Measurements from ENCODE around the gene CHST15.
A peak's percentile ranks its signal among the peaks of the same experiment; 100 is the strongest.

Gene CHST15

GRCh38 chr10:124025660-124026588 is 67.5 kb downstream of the CHST15 start:
- TF ChIP-seq CTCF (IDR thresholded peaks at IDR 0.05; ENCODE audit: insufficient read depth, low read length, missing control alignments) = peak; percentile 13
- no peak for DNase-seq (ENCODE audit: low read depth, low spot score)
- ChIA-PET CTCF (interaction anchor here (1.2 to 1.4 kb wide), 2 partner anchors 363 to 378 kb away, joined by 3 to 7 read pairs; no protein-coding TSS in a partner anchor), POLR2A (no interaction called here)
- no peak overlapping the region for H3K4me3 ChIP-seq (ENCODE audit: low read depth, low read length)

- ChIA-PET POLR2A (no interaction called here), CTCF (interaction anchor here (1.4 kb wide), 1 partner anchor 378 kb away, joined by 3 read pairs; no protein-coding TSS in a partner anchor)
- no peak for TF ChIP-seq CTCF (IDR thresholded peaks at IDR 0.05; ENCODE audit: insufficient read depth, low read length, missing control alignments)
- DNase-seq (ENCODE audit: low read depth, low spot score) = no peak
- no peak overlapping the region for H3K4me3 ChIP-seq (ENCODE audit: low read depth, low read length)
Observed at GRCh38 chr10:124025152-124025551, 68.2 kb downstream of the CHST15 start.

GRCh38 chr10:124022066-124022465 is 71.3 kb downstream of the CHST15 start:
- ChIA-PET POLR2A (no interaction called here), CTCF (no interaction called here)
- no peak for DNase-seq (ENCODE audit: low read depth, low spot score)
- no peak for TF ChIP-seq CTCF (IDR thresholded peaks at IDR 0.05; ENCODE audit: insufficient read depth, low read length, missing control alignments)
- H3K4me3 ChIP-seq (ENCODE audit: low read depth, low read length) = no peak overlapping the region

GRCh38 chr10:124020981-124021815 is 72.2 kb downstream of the CHST15 start:
- TF ChIP-seq CTCF (IDR thresholded peaks at IDR 0.05; ENCODE audit: insufficient read depth, low read length, missing control alignments) = no peak
- ChIA-PET CTCF (no interaction called here), POLR2A (no interaction called here)
- H3K4me3 ChIP-seq (ENCODE audit: low read depth, low read length) = no peak overlapping the region
- DNase-seq (ENCODE audit: low read depth, low spot score) = no peak

- CTCF ChIA-PET = no interaction called here
- no peak overlapping the region for H3K4me3 ChIP-seq (ENCODE audit: low read depth, low read length)
Observed at GRCh38 chr10:124019886-124020797, 73.3 kb downstream of the CHST15 start.

More at GRCh38 chr10:124019886-124020797, 73.3 kb downstream of the CHST15 start:
- no peak for TF ChIP-seq CTCF (IDR thresholded peaks at IDR 0.05; ENCODE audit: insufficient read depth, low read length, missing control alignments)
- POLR2A ChIA-PET = no interaction called here
- DNase-seq (ENCODE audit: low read depth, low spot score) = no peak

All from AG04449 (cell line).